AML-193 (cell line): ENCODE data around the gene FNDC4.

Experiments used
- DNase-seq, 2 experiments: peaks; one replicate each; lab custom pipeline; 2025; lab: John Stamatoyannopoulos, UW

Gene FNDC4

DNA sequence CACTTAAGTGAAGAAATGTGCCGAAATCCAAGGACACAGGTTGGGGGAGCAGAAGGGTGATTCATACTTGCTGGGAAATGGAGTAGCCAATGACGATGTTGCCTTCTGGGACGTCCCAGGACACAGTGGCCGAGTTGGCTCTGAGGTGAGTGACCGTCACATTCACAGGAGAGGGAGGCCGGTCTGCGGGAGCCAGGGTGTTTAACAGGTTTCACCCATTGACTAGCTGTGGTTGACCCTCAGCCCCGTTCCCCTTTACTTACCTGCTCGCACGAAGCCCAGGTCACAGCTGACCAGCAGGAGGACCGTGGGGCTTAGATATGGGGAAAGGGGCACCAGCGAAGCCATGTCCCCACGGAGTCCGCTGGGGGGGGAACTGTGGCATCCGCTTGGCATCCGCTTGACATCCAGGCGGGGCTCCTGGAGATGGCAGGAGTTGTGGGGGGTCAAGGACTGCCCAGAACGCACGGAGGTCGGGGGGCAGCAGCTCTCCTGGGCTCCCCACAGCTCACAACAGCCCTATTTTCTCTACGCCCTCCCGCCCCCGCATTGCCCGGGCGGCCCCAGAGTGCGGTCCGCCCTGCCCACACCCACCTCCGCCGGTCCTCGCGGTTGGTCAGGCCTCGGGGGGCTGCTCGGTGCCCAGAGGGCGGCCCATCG is 586 bp downstream of the FNDC4 start:
- DNase-seq = no peak

DNA sequence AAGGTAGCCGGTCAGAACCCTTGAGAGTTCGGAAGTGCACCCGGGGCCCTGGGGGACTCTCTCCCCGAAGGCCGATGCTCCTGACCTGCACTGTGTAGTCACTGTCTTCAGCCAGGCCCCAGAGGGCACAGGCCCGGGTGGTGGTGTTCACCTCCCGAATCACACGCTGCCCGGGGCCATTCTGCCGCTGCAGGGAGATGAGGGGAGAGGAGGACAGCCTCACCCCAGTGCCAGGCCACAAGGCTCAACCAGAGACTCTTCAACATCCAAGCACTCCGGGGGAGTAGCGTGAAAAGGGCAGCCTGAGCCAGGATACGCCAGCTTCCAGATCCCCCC is 1.1 kb downstream of the FNDC4 start:
- no peak for DNase-seq

DNA sequence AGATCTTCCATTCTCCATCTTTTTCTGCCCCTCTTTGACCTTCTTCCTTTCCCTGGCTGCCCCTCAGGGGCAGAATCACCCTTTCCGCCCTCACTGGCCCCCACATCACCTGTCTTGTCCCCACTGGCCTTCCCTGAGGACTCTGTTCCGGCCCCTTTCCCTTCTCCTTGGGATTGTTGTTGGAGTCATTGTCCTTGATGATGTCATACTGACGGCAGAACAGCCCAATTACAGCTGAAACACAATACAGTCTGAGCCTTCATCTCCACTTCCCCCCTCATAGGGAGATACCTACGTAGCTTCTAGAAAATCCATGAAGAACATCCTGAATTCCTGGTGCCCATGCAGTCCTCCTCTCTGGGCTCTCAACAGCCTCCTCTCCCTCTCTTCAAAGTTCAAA is 2.4 kb downstream of the FNDC4 start:
- DNase-seq = no peak

DNA sequence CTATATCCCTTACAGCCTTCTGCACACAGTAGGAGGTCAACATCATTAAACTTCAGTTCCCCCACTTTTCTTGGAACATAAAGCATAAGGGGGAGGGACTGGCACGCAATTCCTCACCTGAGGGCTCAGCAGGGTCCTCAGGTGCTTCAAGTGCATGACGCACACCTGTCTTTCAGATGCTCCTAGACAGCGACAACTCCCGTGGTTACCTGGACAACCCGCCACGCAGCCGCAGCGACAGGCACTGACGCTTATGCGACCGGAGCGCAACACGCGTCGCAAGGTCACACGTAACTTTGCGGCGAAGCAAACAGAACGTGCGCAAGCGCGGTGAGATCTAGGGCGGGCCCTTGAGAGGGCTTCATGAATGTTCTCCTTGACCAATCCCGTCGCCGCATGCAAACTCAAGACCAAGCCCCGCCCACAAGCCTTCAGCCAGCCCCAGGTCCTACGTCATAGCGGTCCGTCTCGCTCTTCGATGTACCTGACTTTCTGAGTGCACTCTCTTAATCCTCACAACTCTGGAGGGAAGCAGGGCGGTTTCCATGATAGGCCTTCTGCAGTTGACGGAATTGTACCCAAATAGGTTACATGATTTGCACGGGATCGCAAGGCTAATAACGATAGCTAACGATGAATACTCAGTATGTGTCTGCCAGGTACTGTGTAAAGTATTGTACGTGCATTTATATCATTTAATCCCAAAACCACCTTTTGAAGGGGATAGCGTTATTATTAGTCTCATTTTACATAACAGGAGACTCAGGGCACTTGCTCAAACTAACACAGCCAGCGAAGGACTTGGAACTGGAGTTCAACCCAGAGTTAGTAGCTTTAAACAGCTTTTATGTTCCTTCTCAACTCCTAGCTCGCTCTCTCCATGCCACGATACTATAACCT is 5.3 kb downstream of the FNDC4 start, which contains the start of gene IFT172:
IFT172 (minus strand) TSS at position 246 of the 900 bp plus-strand sequence; CDS start at position 156, 90 bp downstream.
- no peak for DNase-seq

DNA sequence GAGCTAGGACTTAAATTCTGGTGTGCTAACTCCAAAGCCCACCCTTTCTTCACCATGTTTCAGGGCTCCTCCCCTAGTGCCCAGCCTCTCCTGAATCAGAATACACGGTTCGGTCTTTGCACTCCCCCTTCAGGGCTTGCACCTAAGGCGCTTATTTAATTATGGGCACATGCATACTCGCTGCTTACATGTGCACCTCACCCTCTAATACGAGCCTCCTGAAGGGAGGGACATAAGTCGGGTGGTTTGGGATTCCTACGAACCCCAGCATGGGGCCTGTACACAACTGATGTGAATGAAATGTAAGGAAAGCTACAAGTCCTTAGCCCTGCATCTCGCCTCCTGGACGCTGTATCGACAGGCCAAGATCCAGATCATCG is 5.9 kb downstream of the FNDC4 start:
- no peak for DNase-seq

DNA sequence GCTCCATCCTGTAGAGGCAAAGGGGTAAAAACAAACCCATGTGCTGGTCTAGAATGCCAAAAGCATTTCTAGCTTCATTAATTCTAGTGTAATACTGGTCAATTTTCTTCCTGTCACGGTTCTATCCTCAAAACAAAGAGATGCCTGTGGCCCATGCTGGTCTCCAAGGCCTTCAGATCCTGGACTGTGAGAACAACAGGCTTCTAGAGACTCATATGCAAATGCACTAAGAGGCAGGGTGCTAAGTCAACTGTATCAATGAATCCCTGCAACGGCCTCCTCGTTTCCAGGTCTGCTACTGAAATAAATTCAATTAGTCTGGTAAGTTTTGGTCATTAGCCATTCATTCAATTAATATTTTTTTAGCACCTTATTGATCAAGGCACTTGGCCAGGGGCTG is 9.5 kb downstream of the FNDC4 start:
- DNase-seq = no peak

DNA sequence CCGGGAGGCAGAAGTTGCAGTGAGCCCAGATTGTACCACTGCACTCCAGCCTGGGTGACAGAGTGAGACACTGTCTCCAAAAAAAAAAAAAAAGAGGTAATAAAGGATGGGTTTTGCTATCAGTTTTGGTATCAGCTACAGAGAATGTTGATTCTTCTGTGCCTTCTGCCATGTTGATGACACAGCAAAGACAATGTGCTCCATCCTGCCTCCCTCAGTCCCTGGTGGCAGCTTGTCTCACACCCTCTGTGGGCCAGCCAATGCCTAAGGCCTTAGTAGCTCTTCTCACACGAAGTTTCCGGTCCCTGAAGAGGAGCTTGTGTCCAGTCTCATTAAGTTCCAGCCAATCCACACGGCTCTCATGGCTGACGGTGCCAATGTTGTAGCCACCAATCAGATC is 23.0 kb downstream of the FNDC4 start:
- DNase-seq = no peak

DNA sequence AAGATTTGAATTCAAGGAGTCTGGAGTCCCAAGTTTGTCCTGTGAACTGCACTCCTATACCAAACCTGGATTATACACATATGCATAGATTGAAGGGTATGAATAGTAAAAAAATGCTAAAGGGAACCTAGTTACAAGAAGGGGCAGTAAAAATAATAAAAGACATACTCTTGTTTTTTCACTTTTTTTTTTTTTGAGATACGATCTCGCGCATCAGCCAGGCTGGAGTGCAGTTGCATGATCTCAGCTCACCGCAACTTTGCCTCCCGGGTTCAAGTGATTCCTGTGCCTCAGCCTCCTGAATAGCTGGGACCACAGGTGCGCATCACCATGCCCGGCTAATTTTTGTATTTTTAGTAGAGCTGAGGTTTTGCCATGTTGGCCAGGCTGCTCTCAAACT is 30.6 kb downstream of the FNDC4 start:
- DNase-seq = no peak

DNA sequence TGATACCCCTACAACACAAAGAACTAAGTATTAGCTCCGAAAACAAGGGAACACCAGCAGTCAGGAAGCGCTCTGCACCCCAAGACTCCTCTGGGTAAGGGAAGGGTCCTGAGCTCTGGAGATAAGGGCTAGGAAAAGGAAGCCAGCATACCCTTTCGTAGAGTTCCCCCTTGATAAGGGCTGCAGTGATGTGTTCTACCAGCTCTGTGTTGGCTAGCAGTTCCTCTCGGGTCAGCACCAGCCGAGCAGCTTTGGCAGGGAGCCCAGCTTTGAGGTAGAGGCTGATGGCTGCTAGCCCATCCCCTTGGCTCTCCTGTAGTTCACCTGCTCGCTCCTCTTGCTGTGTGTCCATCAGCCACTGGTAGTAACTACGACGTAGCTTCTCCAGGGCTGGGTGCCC is 33.9 kb downstream of the FNDC4 start:
- no peak for DNase-seq

DNA sequence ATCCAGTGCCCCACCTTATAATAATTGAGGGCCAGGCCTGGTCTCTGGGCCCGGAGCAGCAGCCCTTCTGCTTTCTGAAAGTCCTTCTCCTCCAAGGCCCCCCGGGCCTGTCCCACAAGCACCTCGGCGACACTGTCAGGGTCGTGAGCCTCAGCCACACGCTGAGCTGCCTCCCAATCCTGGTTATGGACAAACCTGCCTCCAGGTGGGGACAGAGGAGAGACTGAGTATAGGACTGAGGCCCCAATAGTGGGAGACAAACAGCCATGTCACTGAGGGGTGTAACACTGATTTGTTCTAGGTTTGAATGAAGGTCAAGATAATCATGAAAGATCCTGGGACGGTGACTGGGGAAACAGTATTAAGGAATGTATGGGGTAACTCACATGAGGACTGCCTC is 41.0 kb downstream of the FNDC4 start:
- DNase-seq = no peak

DNA sequence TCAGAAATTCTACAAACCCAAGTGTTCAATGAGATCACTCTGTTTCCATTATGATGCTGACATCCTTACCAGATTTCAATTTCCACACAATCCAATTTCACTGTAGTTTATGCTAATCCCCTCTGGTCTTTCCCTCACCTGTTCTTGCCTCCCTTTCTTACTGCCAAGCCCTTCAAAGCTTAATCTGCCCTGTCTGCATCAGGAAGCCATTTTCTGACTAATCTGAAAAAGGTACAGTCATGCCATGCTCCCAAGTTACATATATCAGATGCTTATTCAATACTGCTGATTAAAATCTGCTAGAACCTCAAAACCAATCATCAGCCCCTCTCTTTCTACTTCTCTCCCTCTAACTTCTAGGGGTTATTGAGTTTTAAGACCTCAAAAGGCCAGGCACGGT is 43.9 kb downstream of the FNDC4 start:
- no peak for DNase-seq

DNA sequence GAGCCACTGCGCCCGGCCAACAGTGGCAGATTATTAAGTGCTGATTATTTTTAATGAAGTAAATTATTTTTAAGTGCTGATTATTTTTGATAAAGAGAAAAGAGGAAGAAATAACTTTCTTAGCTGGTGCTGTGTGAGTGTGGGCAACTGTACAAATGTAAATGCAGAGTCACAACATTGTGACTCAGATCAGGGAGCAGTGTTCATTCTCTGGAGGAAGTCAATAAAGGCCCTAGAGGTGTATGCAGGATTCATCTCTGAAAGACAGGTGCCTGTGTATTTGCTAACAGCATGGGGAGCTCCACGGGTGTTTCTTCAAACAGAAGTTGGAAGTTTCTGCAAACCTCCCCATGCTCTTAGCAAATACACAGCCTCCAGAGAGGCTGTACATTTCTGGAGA is 46.6 kb downstream of the FNDC4 start:
- no peak for DNase-seq

DNA sequence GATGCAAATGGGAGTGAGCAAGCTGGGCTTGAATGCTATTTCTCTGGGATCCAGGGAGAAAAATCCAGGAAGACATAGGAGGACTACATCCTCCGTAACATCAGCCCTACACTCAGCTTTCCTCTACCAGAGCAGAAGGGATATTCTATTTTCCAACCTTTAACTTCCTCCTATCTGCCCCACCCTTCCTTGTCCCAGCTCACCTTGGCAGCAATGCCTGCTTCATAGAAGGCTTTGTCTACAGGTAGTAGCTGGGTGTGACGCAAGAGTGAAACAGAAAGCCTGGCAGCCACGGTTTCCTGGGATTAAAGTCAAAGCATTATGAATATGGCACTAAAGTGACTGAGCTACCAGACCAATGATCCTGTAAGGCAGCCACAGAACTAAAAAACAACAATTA is 48.9 kb downstream of the FNDC4 start:
- DNase-seq = no peak

DNA sequence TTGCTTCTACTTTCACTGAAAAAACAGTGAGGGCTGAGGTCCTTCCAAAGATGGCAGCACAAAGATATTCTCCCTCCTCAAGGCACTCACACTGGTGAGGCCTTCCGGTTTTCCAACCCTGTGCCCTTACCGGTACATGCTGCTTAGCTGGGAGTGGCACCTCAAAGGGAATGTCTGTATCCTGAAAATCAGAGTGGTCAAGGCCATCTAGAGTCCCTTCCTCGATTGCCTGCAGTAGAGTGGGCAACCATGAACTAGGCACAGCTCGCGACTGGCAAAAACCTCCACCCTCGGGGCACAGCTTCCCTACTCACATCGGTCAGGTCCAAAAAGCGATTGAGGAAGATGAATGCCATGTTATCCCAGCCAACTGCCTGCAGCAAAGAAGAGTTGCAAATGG is 49.4 kb downstream of the FNDC4 start:
- no peak for DNase-seq

DNA sequence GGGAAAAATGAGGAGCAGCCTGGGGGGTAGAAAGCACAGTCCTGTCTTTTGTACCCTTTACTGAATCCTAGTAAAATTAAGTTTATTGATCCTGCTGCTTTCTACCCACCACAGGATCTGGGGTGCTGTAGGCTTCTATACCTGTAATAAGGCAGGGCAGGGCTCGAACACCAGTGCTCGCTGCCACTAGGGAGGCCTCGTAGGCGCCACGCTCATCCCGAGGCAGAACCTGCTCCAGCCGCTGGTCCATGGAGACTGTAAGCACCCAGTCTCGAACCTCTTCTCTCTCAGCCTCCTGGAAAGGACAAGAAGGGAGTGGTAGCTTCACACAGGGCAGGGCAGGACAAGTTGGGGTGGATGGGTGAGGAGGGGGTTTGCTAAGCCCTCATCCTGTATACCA is 49.8 kb downstream of the FNDC4 start:
- DNase-seq = no peak

DNA sequence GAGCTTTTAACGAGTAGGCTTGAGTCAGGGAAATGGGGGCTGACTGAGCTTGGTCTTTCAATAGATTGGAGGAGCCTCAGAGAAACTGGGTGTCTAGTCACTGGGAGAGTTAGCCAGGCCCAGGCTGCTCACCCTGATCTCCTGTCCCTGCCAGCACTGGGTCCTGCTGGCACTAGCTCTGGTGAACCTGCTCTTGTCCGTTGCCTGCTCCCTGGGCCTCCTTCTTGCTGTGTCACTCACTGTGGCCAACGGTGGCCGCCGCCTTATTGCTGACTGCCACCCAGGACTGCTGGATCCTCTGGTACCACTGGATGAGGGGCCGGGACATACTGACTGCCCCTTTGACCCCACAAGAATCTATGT is 52.1 kb downstream of the FNDC4 start:
- DNase-seq = no peak

DNA sequence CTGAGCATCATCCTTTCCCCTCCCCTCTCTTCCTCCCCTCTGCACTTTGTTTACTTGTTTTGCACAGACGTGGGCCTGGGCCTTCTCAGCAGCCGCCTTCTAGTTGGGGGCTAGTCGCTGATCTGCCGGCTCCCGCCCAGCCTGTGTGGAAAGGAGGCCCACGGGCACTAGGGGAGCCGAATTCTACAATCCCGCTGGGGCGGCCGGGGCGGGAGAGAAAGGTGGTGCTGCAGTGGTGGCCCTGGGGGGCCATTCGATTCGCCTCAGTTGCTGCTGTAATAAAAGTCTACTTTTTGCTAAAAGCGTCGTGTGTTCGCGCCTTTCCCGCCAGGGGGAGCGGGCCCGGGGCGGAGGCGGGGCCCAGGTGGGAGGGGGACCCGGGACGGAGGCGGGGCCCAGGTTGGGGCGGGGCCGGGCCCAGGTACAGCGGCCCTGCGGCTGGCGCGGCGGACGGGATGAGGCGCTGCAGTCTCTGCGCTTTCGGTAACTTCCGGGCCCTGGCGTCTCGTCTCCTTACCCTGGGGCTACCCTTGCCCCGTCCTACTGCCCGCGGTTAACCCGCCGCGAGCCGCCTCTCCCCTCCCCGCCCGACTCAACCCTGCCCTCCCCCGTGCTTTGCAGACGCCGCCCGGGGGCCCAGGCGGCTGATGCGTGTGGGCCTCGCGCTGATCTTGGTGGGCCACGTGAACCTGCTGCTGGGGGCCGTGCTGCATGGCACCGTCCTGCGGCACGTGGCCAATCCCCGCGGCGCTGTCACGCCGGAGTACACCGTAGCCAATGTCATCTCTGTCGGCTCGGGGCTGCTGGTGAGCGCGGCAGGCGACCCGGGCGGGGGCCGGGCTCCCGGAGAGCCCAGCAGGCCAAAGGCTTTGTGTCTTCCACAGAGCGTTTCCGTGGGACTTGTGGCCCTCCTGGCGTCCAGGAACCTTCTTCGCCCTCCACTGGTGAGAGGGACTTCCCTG is 52.8 kb downstream of the FNDC4 start, which contains the start of gene KRTCAP3:
KRTCAP3 (plus strand) TSS at position 424 of the 962 bp plus-strand sequence; CDS start at position 456, 32 bp downstream.
- no peak for DNase-seq
